T-helper 1 cell treated with Interleukin-12 subunit alpha and Interleukin-12 subunit beta and Interleukin-4 antibody, amounts not matched to agents 30 ng/mL and 1 ng/mL, for 36 hours (primary cell): Measurements from ENCODE around the gene LTN1. TPM values are rescaled to one million over a fixed set of nuclear protein-coding genes. Genes with fewer than 3 reads are reported as not detected.
"Not testable (repeated sequence)": the region's sequence is repeated elsewhere in the genome, so short reads cannot be mapped to it uniquely, and the experiment has no call there.

Source experiments
- intact Hi-C: fragments of 100-400 bp; cut with micrococcal nuclease; formaldehyde crosslinking; loops from one replicate; pipeline ENCODE4 v1.15.1; 2024
- total RNA-seq: library from RNA; stranded (reverse); gene quantifications from 2 replicates; pipeline ENCODE4 v1.2.3, GENCODE V29; 2022

The LTN1 gene
- total RNA-seq, result 28.1 and 29.2 TPM in 2 replicates

- intact Hi-C loops, result loop anchor here (1.0 to 5.0 kb wide), 9 partner anchors 10 to 380 kb away; partner anchors contain the start of genes CCT8, RWDD2B and USP16
Observed at GRCh38 chr21:28992526-28993292, at the start of gene LTN1. LTN1 (minus strand) TSS chr21:28992877; CDS start chr21:28992805, 72 bp downstream.

GRCh38 chr21:29034678-29035077 is 42.0 kb upstream of the LTN1 start:
- intact Hi-C loops, result no loop called here

DNA sequence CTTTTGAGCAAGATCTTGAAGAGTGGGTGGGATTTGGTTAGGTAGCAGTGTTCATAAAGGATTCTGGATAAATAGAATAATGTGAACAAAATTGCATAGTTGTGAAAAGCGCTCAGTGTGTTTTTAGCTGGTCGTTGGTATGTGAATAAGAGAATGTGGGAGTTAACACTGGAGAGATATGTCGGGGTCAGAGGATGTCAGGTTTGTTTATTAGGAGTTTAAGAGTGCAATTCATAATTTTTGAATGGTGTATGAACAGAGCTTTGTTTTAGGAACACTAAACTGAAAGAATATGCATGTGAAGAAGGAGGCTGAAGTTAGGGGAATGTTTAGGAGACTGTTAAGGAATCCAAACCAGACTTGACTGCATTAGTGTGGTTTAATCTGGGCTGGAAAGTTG is 41.2 kb upstream of the LTN1 start:
- intact Hi-C loops, result no loop called here

- intact Hi-C loops, result no loop called here
Observed at GRCh38 chr21:29033301-29033700, 40.6 kb upstream of the LTN1 start.

DNA sequence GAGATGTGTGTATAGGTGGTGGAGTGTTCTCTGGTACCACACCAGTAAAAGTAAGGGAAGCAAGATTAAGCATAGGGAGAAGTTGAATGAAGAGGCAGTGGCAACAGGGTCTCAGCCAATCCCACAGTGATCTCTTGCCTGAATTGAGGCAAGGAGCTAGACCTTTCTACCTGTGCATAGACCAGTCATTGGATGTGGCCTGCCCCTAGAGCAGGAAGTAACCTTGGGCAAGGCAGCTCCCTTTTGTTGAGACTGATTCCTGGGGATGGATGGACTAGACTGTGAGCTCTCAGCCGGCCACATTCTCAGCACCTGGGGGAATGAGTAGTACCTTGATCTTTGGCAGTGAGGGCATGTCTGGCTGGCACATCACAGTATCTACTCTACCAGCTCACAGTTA is 38.2 kb upstream of the LTN1 start:
- intact Hi-C loops, result no loop called here

GRCh38 chr21:29029524-29029923 is 36.8 kb upstream of the LTN1 start:
- intact Hi-C loops, result no loop called here

DNA sequence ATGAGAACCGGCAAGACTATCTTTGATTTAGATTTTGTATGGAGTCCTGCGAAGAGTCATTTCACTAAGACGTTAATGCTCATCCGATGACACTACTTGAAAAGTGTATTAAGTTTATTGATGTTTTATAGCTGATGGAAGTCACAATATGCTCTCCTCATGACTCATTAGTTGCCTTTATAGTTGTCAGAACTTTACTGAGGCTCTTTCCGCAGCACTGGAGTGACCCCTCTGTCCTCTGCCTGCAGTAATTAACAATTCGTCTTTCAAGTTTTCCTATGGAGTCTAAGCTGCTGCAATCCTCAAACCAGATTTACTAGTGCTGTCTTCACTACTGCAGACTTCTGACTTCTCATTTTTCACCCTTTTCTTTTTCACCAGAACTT is 32.6 kb upstream of the LTN1 start:
- intact Hi-C loops, result loop anchor here (2.0 kb wide), 1 partner anchor 189 kb away; no protein-coding TSS in a partner anchor

GRCh38 chr21:29024474-29025327 is 32.0 kb upstream of the LTN1 start, which contains the start of gene USP16:
USP16 (plus strand) TSS chr21:29024668; CDS start chr21:29027914, 3,246 bp downstream.
- intact Hi-C loops, result loop anchor here (1.0 to 2.0 kb wide), 6 partner anchors 22 to 275 kb away; partner anchors contain the start of gene CCT8

DNA sequence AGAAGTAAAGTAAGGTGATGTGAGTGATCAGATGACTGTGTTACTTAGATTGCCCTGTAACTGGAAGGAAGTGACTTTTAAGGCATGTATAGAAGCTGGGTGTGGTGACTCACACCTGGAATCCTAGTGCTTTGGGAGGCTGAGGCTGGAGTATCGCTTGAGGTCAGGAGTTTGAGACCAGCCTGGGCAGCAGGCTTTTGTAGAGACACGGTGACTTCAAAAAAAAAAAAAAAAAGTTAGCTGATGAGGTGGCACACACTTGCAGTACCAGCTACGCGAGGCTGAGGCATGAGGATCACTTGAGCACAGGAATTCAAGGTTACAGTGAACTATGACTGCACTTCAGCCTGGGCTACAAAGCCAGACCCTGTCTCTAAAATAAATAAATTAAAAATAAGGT is 29.5 kb upstream of the LTN1 start:
- intact Hi-C loops, result no loop called here

DNA sequence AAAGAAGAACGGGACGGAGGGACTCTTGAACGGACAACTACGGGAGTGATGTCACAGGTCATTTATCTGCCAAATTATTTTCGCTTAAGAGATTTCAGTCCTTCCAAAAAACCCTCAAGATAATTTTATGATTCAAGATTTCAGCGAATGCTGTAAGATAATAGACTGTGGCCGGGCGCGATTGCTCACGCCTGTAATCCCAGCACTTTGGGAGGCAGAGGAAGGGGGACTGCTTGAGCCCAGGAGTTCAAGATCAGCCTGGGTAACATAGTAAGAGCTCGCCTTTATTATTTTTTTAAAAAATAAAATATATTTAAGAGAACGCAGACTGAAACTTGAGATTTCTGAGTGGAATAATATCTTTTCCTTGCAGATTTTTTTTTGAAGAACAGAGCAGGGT is 25.9 kb upstream of the LTN1 start:
- intact Hi-C loops, result no loop called here

- intact Hi-C loops, result no loop called here
Observed at GRCh38 chr21:29017639-29018237, 25.1 kb upstream of the LTN1 start.

DNA sequence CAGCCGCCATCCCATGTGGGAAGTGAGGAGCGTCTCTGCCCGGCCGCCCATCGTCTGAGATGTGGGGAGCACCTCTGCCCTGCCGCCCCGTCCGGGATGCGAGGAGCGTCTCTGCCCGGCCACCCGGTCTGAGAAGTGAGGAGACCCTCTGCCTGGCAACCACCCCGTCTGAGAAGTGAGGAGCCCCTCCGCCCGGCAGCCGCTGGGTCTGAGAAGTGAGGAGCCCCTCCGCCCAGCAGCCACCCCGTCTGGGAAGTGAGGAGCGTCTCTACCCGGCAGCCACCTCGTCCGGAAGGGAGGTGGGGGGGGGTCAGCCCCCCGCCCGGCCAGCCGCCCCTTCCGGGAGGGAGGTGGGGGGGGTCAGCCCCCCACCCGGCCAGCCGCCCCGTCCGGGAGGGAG is 18.6 kb upstream of the LTN1 start:
- intact Hi-C loops, result not testable (repeated sequence)

- intact Hi-C loops, result no loop called here
Observed at GRCh38 chr21:29008367-29008766, 15.7 kb upstream of the LTN1 start.

GRCh38 chr21:29007810-29008209 is 15.1 kb upstream of the LTN1 start:
- intact Hi-C loops, result no loop called here

DNA sequence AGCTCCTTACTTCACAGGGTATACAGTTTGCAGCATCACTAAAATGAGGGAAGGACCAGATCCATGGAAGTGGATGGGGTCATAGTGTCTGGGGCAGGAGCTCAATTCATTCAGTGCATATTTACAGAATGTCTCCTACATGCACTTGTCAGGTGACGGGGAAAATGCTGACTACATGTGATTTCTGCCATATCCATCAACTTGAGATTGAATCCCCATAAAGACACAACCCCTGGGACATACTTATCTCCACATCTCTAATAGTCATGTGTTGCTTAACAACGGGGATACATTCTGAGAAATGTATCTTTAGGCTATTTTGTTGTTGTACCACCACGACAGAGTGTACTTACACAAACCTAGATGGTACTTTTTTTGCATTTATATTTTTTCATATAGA is 14.5 kb upstream of the LTN1 start:
- intact Hi-C loops, result no loop called here

DNA sequence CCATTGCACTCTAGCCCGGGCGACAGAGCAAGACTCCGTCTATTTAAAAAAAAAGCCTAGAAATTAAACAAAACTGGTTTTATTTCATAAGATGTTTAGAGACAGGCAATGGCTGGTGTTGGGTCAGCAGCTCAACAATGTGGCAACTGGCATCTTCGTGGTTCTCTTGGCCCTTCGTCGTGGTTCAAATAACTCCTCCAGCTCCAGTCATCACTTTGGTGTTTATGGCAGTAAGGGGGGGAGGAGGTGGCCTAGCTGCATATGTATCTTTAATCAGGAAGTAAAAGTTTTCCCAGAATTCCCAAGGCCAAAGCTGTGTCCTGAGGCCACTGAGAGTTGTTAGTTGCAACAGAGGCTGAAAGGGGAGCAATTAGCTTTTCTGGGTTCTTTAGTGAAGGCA is 13.0 kb upstream of the LTN1 start:
- intact Hi-C loops, result no loop called here

DNA sequence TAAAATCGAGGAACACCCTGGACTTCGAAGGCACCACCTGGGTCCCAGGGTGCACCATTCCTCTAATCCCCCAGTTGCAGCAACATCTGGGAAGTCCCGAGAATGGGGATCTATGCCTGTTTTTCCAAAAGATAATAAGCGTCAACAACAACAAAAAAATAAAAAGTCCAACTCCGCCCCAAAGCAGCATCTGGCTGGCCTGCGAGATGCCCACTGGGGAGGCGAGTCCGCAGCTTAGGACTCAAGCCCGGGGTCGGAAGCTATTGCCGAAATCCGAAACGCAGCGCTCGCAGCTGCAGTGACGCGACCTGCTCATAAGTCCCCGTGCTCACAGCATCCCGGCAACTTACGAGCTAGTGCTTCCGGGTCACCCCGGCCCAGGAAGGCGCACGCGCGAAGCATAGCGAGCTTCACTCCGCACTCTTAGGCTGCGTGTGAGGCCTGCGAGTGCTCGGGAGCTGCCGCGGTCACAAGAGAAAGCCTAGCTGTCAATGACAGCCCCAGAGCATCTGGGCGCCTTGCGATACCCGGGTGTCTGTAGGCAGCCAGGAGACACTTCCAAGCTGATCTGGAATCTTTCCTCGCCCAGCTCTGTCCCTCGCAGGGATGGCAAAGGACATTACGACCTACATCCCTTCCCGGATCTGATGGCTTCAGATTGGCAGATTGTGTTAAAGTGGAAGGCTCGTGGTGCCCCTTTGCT is 9.9 kb upstream of the LTN1 start:
- intact Hi-C loops, result loop anchor here (1.0 kb wide), 6 partner anchors 9 to 296 kb away; partner anchors contain the start of genes BACH1, CCT8, RWDD2B and USP16

GRCh38 chr21:28993293-28993629 is 584 bp upstream of the LTN1 start:
- intact Hi-C loops, result loop anchor here (1.0 to 5.0 kb wide), 5 partner anchors 9 to 379 kb away; partner anchors contain the start of gene USP16

DNA sequence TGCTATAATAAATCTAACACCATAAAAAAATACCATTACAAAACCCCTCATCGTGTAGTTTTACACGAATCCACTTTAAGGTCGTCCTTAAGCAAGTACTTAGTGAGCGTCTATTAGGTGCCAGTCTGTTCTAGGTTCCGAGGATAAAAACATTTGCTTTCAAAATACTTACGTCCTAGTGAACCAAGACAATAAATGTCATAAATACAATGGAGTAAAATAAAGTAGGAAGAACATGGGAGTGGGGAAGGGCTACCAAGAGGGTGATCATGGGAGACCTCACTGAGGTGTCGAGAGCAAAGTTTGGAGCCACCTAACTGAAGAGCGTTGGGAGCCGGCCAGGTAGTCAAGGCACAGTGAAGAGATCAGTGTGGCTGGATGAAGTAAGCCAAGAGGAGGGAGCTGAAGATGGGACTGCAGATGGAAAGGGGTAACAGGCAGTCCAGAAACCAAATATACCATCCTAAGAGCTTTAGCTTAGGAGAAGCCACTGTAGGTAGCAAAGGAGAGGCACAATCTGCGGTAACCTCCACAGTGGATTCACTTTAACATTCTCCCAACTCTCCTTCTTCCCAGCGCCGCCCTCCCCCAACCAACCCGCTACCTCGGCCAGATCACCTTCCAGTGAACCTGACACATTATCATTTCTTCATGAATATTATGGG is 684 bp downstream of the LTN1 start:
- intact Hi-C loops, result loop anchor here (1.0 to 5.0 kb wide), 6 partner anchors 27 to 380 kb away; partner anchors contain the start of genes CCT8 and RWDD2B

DNA sequence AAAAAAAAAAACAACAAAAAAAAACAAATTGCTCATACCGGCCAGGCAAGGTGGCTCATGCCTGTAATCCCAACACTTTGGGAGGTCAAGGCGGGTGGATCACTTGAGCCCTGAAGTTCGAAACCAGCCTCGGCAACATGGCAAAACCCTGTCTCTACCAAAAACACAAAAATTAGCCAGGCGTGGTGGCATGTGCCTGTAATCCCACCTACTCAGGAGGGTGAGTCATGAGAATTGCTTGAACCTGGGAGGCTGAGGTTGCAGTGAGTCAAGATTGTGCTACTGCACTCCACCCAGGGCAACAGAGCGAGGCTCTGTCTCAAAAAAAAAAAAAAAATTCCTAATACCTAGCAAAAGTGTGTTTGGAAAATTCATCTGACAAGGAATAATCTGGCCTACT is 4.5 kb downstream of the LTN1 start:
- intact Hi-C loops, result not testable (repeated sequence)
